Measurements from ENCODE around the gene TRPV4. TPM values are rescaled to one million over a fixed set of nuclear protein-coding genes. Genes with fewer than 3 reads are reported as not detected.

The TRPV4 gene
- total and polyA plus RNA-seq, 2 experiments from 2014 or later: 0.66 to 1.1 TPM

DNA sequence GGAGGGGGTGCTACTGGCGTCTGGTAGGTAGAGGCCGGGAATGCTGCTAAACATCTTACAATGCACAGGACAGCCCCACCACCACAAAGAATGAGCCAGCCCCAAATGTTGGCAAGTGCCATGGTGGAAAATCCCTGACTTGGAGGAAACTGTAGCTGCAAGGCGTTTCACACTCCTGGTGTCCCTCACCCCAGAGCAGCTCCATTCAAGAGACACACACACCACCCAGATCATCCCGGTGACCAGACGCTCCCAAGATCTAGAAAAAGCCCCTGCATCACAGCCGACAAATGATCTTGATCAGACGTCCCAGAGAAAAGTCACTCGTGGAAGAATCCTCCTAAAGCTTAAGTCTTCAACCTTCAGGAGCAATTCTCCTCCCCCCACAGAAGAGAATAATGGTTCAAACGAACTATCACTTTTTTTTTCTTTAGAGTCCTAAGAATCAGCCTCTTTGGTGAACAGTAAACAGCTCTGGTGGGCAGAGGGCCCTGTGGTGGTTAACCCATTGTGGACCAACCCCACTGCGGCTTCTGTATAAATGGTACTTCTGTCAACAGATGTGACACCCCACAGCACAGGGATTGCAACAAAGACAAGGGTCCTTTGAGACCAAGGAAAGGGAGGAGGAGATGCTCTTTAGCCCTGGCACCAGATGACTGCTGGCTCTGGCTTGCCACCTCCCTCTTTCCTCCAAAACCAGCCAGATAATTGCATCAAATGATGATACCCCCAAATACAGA is 44.5 kb upstream of the TRPV4 start:
- Mint-ChIP-seq H3K27me3 (ENCODE audit: insufficient read depth, low read depth, poor library complexity) (peaks cover 4% of the 10 kb centered on the region), H3K27ac (no peak overlapping the region; the same call in 1 of the 2 replicates), H3K9me3 (no peaks in the 10 kb centered on the region), H3K4me3 (peak overlapping the region; percentile 89), H3K4me1 (peaks cover 52% of the 10 kb centered on the region), H3K36me3 (ENCODE audit: low read depth) (peaks cover under 1% of the 10 kb centered on the region; the same call in 2 of the 3 replicates)
- ATAC-seq (no peak), DNase-seq (ENCODE audit: low spot score) (no peak)
- Histone ChIP-seq H3K9me2 (ENCODE audit: insufficient read depth) (no peaks in the 10 kb centered on the region), H3K36me3 (ENCODE audit: insufficient read depth) (no peaks in the 10 kb centered on the region), H3K4me3 (peak overlapping the region; percentile 95; the same call in 1 of the 2 replicates), H3F3A (replicated peaks; ENCODE audit: low read depth) (peaks cover 3% of the 10 kb centered on the region; the same call in 1 of the 2 replicates), H3K79me2 (replicated peaks; ENCODE audit: insufficient read depth) (peaks cover 73% of the 10 kb centered on the region), H3K4me1 (ENCODE audit: insufficient read depth) (peaks cover 43% of the 10 kb centered on the region), H2AFZ (no peak overlapping the region), H3K4me2 (peak overlapping the region; percentile 100), H3K27ac (ENCODE audit: low read depth) (no peak overlapping the region), H4K20me1 (replicated peaks; ENCODE audit: insufficient read depth) (peaks cover 26% of the 10 kb centered on the region), H3K27me3 (ENCODE audit: insufficient read depth) (no peaks in the 10 kb centered on the region)
- TF ChIP-seq ZNF331 (CRISPR knock-in tag; IDR thresholded peaks at IDR 0.05; ENCODE audit: low read depth): no peak
- no peak for TF ChIP-seq NANOG (IDR thresholded peaks at IDR 0.05; ENCODE audit: borderline replicate concordance)
- TF ChIP-seq, protein P1, sequence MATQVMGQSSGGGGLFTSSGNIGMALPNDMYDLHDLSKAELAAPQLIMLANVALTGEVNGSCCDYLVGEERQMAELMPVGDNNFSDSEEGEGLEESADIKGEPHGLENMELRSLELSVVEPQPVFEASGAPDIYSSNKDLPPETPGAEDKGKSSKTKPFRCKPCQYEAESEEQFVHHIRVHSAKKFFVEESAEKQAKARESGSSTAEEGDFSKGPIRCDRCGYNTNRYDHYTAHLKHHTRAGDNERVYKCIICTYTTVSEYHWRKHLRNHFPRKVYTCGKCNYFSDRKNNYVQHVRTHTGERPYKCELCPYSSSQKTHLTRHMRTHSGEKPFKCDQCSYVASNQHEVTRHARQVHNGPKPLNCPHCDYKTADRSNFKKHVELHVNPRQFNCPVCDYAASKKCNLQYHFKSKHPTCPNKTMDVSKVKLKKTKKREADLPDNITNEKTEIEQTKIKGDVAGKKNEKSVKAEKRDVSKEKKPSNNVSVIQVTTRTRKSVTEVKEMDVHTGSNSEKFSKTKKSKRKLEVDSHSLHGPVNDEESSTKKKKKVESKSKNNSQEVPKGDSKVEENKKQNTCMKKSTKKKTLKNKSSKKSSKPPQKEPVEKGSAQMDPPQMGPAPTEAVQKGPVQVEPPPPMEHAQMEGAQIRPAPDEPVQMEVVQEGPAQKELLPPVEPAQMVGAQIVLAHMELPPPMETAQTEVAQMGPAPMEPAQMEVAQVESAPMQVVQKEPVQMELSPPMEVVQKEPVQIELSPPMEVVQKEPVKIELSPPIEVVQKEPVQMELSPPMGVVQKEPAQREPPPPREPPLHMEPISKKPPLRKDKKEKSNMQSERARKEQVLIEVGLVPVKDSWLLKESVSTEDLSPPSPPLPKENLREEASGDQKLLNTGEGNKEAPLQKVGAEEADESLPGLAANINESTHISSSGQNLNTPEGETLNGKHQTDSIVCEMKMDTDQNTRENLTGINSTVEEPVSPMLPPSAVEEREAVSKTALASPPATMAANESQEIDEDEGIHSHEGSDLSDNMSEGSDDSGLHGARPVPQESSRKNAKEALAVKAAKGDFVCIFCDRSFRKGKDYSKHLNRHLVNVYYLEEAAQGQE (IDR thresholded peaks at IDR 0.05; ENCODE audit: unreplicated experiment): no peak
- TF ChIP-seq STAT1 (IDR thresholded peaks at IDR 0.05; ENCODE audit: unreplicated experiment): no peak
- TF ChIP-seq, protein P2, sequence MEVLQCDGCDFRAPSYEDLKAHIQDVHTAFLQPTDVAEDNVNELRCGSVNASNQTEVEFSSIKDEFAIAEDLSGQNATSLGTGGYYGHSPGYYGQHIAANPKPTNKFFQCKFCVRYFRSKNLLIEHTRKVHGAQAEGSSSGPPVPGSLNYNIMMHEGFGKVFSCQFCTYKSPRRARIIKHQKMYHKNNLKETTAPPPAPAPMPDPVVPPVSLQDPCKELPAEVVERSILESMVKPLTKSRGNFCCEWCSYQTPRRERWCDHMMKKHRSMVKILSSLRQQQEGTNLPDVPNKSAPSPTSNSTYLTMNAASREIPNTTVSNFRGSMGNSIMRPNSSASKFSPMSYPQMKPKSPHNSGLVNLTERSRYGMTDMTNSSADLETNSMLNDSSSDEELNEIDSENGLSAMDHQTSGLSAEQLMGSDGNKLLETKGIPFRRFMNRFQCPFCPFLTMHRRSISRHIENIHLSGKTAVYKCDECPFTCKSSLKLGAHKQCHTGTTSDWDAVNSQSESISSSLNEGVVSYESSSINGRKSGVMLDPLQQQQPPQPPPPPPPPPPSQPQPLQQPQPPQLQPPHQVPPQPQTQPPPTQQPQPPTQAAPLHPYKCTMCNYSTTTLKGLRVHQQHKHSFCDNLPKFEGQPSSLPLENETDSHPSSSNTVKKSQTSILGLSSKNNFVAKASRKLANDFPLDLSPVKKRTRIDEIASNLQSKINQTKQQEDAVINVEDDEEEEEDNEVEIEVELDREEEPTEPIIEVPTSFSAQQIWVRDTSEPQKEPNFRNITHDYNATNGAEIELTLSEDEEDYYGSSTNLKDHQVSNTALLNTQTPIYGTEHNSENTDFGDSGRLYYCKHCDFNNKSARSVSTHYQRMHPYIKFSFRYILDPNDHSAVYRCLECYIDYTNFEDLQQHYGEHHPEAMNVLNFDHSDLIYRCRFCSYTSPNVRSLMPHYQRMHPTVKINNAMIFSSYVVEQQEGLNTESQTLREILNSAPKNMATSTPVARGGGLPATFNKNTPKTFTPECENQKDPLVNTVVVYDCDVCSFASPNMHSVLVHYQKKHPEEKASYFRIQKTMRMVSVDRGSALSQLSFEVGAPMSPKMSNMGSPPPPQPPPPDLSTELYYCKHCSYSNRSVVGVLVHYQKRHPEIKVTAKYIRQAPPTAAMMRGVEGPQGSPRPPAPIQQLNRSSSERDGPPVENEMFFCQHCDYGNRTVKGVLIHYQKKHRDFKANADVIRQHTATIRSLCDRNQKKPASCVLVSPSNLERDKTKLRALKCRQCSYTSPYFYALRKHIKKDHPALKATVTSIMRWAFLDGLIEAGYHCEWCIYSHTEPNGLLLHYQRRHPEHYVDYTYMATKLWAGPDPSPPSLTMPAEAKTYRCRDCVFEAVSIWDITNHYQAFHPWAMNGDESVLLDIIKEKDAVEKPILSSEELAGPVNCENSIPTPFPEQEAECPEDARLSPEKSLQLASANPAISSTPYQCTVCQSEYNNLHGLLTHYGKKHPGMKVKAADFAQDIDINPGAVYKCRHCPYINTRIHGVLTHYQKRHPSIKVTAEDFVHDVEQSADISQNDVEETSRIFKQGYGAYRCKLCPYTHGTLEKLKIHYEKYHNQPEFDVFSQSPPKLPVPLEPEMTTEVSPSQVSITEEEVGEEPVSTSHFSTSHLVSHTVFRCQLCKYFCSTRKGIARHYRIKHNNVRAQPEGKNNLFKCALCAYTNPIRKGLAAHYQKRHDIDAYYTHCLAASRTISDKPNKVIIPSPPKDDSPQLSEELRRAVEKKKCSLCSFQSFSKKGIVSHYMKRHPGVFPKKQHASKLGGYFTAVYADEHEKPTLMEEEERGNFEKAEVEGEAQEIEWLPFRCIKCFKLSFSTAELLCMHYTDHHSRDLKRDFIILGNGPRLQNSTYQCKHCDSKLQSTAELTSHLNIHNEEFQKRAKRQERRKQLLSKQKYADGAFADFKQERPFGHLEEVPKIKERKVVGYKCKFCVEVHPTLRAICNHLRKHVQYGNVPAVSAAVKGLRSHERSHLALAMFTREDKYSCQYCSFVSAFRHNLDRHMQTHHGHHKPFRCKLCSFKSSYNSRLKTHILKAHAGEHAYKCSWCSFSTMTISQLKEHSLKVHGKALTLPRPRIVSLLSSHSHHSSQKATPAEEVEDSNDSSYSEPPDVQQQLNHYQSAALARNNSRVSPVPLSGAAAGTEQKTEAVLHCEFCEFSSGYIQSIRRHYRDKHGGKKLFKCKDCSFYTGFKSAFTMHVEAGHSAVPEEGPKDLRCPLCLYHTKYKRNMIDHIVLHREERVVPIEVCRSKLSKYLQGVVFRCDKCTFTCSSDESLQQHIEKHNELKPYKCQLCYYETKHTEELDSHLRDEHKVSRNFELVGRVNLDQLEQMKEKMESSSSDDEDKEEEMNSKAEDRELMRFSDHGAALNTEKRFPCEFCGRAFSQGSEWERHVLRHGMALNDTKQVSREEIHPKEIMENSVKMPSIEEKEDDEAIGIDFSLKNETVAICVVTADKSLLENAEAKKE (CRISPR knock-in tag; IDR thresholded peaks at IDR 0.05): no peak
- TF ChIP-seq, protein P3, sequence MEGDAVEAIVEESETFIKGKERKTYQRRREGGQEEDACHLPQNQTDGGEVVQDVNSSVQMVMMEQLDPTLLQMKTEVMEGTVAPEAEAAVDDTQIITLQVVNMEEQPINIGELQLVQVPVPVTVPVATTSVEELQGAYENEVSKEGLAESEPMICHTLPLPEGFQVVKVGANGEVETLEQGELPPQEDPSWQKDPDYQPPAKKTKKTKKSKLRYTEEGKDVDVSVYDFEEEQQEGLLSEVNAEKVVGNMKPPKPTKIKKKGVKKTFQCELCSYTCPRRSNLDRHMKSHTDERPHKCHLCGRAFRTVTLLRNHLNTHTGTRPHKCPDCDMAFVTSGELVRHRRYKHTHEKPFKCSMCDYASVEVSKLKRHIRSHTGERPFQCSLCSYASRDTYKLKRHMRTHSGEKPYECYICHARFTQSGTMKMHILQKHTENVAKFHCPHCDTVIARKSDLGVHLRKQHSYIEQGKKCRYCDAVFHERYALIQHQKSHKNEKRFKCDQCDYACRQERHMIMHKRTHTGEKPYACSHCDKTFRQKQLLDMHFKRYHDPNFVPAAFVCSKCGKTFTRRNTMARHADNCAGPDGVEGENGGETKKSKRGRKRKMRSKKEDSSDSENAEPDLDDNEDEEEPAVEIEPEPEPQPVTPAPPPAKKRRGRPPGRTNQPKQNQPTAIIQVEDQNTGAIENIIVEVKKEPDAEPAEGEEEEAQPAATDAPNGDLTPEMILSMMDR (conservative IDR thresholded peaks at IDR 0.05; ENCODE audit: low read depth in 2 of 2): no peak
- TF ChIP-seq ZNF114 (CRISPR knock-in tag; IDR thresholded peaks at IDR 0.05): no peak
- no peak for TF ChIP-seq CREB1 (CRISPR knock-in tag; IDR thresholded peaks at IDR 0.05; ENCODE audit: low read depth)
- TF ChIP-seq EZH2 (IDR thresholded peaks at IDR 0.05; ENCODE audit: low read depth, unreplicated experiment): no peak
- TF ChIP-seq JUNB (IDR thresholded peaks at IDR 0.05; ENCODE audit: unreplicated experiment): no peak
- no peak for TF ChIP-seq POLR2AphosphoS5 (IDR thresholded peaks at IDR 0.05; ENCODE audit: low read depth)

Measured in GM23338 (cell line).